Adipose tissue (tissue), 3 donors: Measurements from ENCODE around the gene SLC38A3. TPM values are rescaled to one million over a fixed set of nuclear protein-coding genes. Genes with fewer than 3 reads are reported as not detected.

Source experiments
- H3K27ac ChIP-seq: one replicate; pipeline ENCODE4 v1.5.1; 2013; ENCODE audit warnings: low read depth, low read length
- WGBS, 3 donors: extraction: QIAGEN DNeasy Blood & Tissue Kit; methylation state at CpG; one replicate each; pipeline ENCODE4 v1.1.7; 2013; 5-methylcytosine and 5-hydroxymethylcytosine counted together
- polyA plus RNA-seq, 3 donors: library from polyadenylated mRNA; stranded (reverse); fragments of 200-250 nt; gene quantifications; one replicate each; pipeline ENCODE4 v1.2.3, GENCODE V29; 2013
- donor health status: healthy with polysubstance abuse.
- donor health status: Bipolar disorder and iron deficiency.
- donor health status: healthy.

SLC38A3 gene
- polyA plus RNA-seq, 3 donors = 0.34 to 22.0 TPM; not detected in 1

DNA sequence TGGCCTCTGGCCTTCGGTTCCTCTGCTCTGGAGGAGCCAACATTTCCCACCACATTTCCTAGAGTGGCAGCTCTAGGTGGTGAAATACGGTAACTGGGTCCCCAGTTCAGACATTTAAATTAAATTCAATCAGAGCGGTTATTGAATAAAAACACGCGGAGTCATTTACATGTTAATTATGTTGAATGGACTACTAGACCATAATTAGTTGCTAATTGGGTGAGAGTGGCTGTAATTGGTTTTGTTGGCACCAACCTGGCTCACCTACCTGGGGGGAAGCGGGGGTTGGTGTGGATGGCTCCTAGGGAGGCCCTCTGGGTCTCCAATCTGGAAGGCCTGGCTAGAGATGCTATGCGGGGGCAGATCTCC, 37.2 kb upstream of the SLC38A3 start:
- WGBS, 3 donors = 84 to 88% (median 86%) methylated on average over 7 of the region's 7 CpGs
- H3K27ac ChIP-seq = no peak overlapping the region

DNA sequence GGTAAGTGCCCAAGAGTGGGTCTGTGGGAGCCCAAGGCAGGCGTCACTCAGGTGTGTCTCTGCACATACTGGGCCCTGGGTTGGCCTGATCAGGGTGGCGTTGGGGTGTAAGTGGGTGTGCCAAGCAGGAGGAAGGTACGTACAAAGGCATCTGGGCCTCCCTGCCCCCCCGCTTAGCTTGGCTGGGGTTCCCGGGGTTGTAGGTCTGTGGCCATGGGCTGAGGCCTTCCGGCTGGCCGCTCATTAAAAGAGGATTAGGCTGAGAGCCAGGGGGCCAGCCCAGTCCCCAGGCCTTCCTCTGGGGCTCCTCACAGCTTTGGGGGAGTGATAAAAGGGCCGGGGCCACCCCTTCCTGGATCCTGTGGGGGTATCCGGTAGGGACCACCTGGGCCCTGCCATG, 36.7 kb upstream of the SLC38A3 start:
- H3K27ac ChIP-seq = no peak overlapping the region
- 45 to 63% (median 48%) methylated on average over 9 of the region's 9 CpGs for WGBS, 3 donors

- H3K27ac ChIP-seq = no peak overlapping the region
- 82 to 92% (median 90%) methylated on average over 6 of the region's 6 CpGs for WGBS, 3 donors
These were observed 36.3 kb upstream of the SLC38A3 start for GRCh38 chr3:50168791-50169190.

DNA sequence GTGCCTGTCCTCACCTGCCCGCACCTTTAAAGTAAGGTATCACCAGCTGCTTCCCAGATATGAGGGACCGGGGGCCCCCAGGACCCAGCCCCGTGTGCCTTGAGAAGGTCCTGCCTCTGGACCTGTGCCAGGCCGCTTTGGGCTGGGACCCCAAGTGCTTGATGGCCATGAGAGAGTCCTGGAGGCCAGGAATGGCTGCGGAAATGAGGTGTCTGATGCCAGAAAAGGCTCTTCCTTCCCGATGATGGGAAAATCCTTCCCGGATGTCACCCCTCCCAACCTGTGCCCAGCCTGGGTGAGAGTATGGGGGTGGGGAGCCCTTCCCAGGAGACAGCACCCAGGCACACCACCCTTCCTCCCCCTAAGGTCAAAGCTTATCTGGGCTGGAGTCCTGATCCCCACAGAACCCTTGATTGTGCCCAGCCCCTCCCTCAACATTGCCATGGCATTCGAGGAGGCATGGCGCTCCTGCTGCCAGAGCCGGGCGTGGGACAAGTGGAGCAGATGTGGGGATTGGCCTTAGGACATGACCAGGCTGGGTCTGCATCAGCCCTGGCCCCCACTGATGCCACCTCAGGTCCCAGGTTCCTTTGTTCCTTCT, 35.7 kb upstream of the SLC38A3 start:
- 74 to 81% (median 75%) methylated on average over 11 of the region's 11 CpGs for WGBS, 3 donors
- no peak overlapping the region for H3K27ac ChIP-seq

- no peak overlapping the region for H3K27ac ChIP-seq
- WGBS, 3 donors = 87 to 97% (median 89%) methylated on average over 1 of the region's 1 CpG
These were observed 35.2 kb upstream of the SLC38A3 start for GRCh38 chr3:50169858-50170257.

DNA sequence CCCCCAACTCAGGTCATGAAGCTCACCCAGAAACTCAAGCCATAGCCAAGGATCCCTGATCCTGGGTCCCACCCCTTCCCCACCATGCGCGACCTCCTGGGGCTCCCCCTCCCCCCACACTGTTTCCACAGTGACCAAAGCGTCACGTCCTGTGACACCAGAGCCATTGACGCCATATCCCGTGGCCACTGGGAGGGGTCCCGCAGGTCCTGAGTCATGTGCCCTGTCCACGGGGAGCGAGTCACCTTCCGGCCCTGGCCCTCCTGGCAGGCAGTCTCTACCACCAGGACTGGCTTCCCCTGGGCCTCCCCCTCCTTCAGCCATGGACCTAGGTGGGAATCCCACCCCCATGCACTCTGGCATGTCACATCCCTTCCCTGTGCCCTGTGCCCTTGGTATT, 34.4 kb upstream of the SLC38A3 start:
- WGBS, 3 donors = 50 to 87% (median 53%) methylated on average over 10 of the region's 10 CpGs

DNA sequence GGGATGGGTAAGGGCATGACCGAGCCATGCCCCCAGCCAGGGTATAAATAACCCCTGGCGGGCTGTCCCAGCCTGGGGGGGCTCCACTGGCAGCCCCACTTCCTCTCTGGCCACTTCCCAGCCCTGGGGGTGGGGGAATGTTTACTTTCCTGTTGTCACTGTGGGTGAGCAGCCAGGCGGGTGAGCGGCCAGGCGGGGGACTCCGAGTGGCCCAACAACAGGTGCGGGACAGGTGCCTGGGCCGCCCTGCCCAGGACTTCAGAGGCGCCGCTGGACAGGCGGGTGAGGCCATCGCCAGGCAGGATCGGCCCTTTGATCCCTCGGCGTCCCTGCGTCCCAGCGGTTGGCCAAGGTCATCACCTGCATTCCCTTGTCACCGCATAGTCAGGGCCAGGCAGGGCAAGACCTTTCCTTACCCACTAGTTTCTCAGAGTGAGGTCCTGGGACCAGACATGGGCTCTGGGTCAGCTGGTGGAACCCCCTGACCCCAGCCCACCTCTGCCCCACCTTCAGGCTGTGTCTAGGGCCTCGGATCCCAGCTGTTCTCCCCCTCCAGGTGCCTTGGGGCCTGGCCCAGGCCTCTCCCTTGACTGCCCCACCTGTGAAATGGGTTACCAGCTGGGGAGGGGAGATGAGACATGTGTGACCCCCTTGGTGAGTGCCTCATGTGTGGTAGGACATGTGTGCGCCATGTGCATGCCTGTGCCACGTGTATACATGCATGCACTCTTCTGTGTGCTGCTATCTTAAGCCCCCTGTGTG, 33.4 kb upstream of the SLC38A3 start:
- 32 to 84% (median 68%) methylated on average over 19 to 21 of the region's 21 CpGs for WGBS, 3 donors
- H3K27ac ChIP-seq = no peak overlapping the region

More for the DNA sequence above, 34.4 kb upstream of the SLC38A3 start:
- H3K27ac ChIP-seq = no peak overlapping the region

GRCh38 chr3:50172626-50173220, 32.3 kb upstream of the SLC38A3 start:
- WGBS, 3 donors = 73 to 79% (median 75%) methylated on average over 8 of the region's 8 CpGs
- H3K27ac ChIP-seq = no peak overlapping the region

DNA sequence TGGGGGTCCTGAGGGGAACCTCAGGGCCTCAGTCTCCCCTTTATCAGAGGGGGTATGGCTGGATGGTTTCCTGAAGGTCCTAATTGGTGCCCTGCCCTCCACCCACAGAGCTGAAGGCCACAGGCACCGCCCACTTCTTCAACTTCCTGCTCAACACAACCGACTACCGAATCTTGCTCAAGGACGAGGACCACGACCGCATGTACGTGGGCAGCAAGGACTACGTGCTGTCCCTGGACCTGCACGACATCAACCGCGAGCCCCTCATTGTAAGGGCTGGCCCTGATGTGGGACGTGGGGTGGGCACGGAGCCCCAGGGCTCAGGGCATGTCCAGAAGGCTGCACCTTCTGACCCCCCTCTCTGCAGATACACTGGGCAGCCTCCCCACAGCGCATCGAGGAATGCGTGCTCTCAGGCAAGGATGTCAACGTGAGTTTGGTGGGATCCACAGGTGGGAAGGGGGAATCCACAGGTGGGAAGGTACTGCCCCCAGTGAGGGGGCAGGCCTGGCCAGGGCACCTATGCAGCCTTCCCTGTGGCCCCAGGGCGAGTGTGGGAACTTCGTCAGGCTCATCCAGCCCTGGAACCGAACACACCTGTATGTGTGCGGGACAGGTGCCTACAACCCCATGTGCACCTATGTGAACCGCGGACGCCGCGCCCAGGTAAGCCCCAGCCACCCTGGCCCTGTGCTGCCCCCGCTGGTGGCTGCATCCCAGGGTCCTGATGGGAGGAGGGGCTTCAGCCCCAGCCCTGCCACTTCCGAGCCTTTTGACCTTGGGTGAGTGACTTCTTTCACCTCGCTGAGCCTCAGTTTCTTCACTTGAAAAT, 31.2 kb upstream of the SLC38A3 start:
- WGBS, 3 donors = 80 to 83% (median 81%) methylated on average over 29 of the region's 29 CpGs
- H3K27ac ChIP-seq = no peak overlapping the region

- WGBS, 3 donors = 87 to 98% (median 96%) methylated on average over 7 of the region's 7 CpGs
These were observed 30.6 kb upstream of the SLC38A3 start for GRCh38 chr3:50174517-50174895.

GRCh38 chr3:50174947-50175524, 30.0 kb upstream of the SLC38A3 start:
- 94 to 96% (median 94%) methylated on average over 17 of the region's 17 CpGs for WGBS, 3 donors
- no peak overlapping the region for H3K27ac ChIP-seq

More at GRCh38 chr3:50174517-50174895, 30.6 kb upstream of the SLC38A3 start:
- H3K27ac ChIP-seq = no peak overlapping the region

- no peak overlapping the region for H3K27ac ChIP-seq
- 32 to 68% (median 60%) methylated on average over 2 of the region's 2 CpGs for WGBS, 3 donors
These were observed 27.7 kb upstream of the SLC38A3 start for GRCh38 chr3:50177346-50177745.

- WGBS, 3 donors = 13 to 37% (median 33%) methylated on average over 2 of the region's 2 CpGs
- no peak overlapping the region for H3K27ac ChIP-seq
These were observed 25.4 kb upstream of the SLC38A3 start for GRCh38 chr3:50179710-50180109.

DNA sequence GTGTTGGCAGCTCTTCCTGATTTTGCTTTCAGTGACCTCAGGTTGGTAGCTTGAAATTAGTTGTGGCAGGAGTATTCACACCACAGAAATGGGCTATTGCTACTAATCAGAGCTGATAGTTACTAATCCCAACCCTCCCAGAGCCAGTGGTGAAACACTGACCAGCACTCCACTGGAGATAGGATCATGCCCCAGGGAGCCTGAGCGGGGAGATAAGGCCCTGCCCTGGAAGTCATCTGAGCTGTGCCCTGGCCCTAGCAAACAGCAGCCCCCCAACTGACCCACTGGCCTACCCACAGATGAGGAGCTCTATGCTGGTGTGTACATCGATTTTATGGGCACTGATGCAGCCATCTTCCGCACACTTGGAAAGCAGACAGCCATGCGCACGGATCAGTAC, 23.1 kb upstream of the SLC38A3 start:
- H3K27ac ChIP-seq = no peak overlapping the region
- WGBS, 3 donors = 89 to 95% (median 91%) methylated on average over 5 of the region's 5 CpGs

GRCh38 chr3:50182533-50183099, 22.5 kb upstream of the SLC38A3 start:
- 91% methylated on average over 26 of the region's 26 CpGs for WGBS, 3 donors
- H3K27ac ChIP-seq = no peak overlapping the region

DNA sequence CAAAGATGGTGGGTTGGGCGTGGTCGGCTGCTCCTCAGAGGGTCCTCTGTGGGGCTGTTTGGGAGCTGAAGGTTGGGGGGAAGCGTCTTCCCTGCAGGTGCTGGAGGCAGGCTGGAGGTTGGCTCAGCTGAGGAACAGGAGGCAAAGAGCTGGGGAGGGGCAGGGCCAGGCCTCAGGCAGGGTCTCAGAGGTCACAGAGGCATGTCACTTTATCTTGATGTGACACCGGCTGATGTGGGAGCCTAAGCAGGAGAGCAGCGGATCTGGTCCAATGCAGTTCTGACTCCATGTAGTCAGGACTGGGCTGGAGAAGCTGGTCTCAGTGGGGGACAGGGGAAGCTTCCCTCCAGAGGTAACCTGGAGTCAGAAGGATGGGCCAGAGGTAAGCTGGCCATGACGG, 21.3 kb upstream of the SLC38A3 start:
- H3K27ac ChIP-seq = no peak overlapping the region
- WGBS, 3 donors = 82 to 93% (median 91%) methylated on average over 6 of the region's 6 CpGs

GRCh38 chr3:50184242-50184978, 20.7 kb upstream of the SLC38A3 start:
- H3K27ac ChIP-seq = no peak overlapping the region
- WGBS, 3 donors = 93 to 95% (median 93%) methylated on average over 18 to 21 of the region's 21 CpGs

GRCh38 chr3:50185230-50185629, 19.8 kb upstream of the SLC38A3 start:
- WGBS, 3 donors = 87 to 97% (median 96%) methylated on average over 4 of the region's 4 CpGs
- no peak overlapping the region for H3K27ac ChIP-seq
